ENCODE results near the gene SH2D1B. TPM values are rescaled to one million over a fixed set of nuclear protein-coding genes. Genes with fewer than 3 reads are reported as not detected.

The SH2D1B gene
- polyA plus RNA-seq, 1 of the 3 experiments (the other 2 are of a cell fraction), result not detected

GRCh38 chr1:162349635-162350330 is 62.2 kb downstream of the SH2D1B start:
- 43% methylated on average over 11 of the region's 11 CpGs for WGBS (ENCODE audit: low lambda C conversion rate)
- TF ChIP-seq GATA2 (CRISPR knock-in tag; IDR thresholded peaks at IDR 0.05) (no peak), RAD21 (IDR thresholded peaks at IDR 0.05; ENCODE audit: low read length) (no peak), ELF1 (IDR thresholded peaks at IDR 0.05) (no peak), FOSL2 (IDR thresholded peaks at IDR 0.05; ENCODE audit: borderline replicate concordance, low read depth) (0 out of 2 replicates have a peak, but pooled peaks have one; percentile 17)
- Histone ChIP-seq H3K4me1 (ENCODE audit: control insufficient read depth in 1 of 2, insufficient read depth in 2 of 2, low read depth in 1 of 2, low read length in 1 of 2) (peaks cover 0 to 4% of the 10 kb centered on the region in 2 experiments; a peak in 3 of 4 replicates), H4K20me1 (ENCODE audit: insufficient read depth) (no peaks in the 10 kb centered on the region), H3K9ac (no peak overlapping the region), H3K9me2 (no peaks in the 10 kb centered on the region), H2AFZ (ENCODE audit: low read depth) (no peak overlapping the region), H3F3A (replicated peaks; ENCODE audit: insufficient read depth) (no peaks in the 10 kb centered on the region), H3K27ac (ENCODE audit: low read depth in 2 of 2, low read length in 1 of 2) (peak overlapping the region in 1 of 2 experiments; percentile 25; a peak in 1 of 4 replicates), H3K9me3 (no peaks in the 10 kb centered on the region), H3K36me3 (replicated peaks in 1 of 2; ENCODE audit: control insufficient read depth in 1 of 2, insufficient read depth in 2 of 2, low read length in 1 of 2) (no peaks in the 10 kb centered on the region), H3K79me2 (ENCODE audit: insufficient read depth) (no peaks in the 10 kb centered on the region), H3K4me2 (no peak overlapping the region; the same call in 1 of the 2 replicates), H3K4me3 (ENCODE audit: low read depth in 2 of 2, low read length in 1 of 2) (no peak overlapping the region), H3K27me3 (ENCODE audit: insufficient read depth) (no peaks in the 10 kb centered on the region)
- ChIA-PET CTCF (interaction anchor here (1.3 to 1.6 kb wide), 2 partner anchors 8 to 293 kb away, joined by 4 read pairs; no protein-coding TSS in a partner anchor), POLR2A (no interaction called here)
- no peak for DNase-seq

- H4K20me1 ChIP-seq (ENCODE audit: insufficient read depth), result no peaks in the 10 kb centered on the region
These were observed 64.7 kb downstream of the SH2D1B start for GRCh38 chr1:162347281-162347680.

More at GRCh38 chr1:162347281-162347680, 64.7 kb downstream of the SH2D1B start:
- no peak for DNase-seq
- ChIA-PET POLR2A (no interaction called here), CTCF (interaction anchor here (0.7 to 1.1 kb wide), 2 partner anchors 10 to 44 kb away, joined by 4 read pairs; no protein-coding TSS in a partner anchor)
- Histone ChIP-seq H3K9me3 (no peaks in the 10 kb centered on the region), H3K79me2 (ENCODE audit: insufficient read depth) (no peaks in the 10 kb centered on the region), H3K9me2 (no peaks in the 10 kb centered on the region), H3F3A (replicated peaks; ENCODE audit: insufficient read depth) (no peaks in the 10 kb centered on the region), H3K27ac (ENCODE audit: low read depth in 2 of 2, low read length in 1 of 2) (no peak overlapping the region), H3K4me2 (no peak overlapping the region), H3K27me3 (ENCODE audit: insufficient read depth) (no peaks in the 10 kb centered on the region), H3K4me1 (ENCODE audit: control insufficient read depth in 1 of 2, insufficient read depth in 2 of 2, low read depth in 1 of 2, low read length in 1 of 2) (peaks cover 0 to 4% of the 10 kb centered on the region in 2 experiments; a peak in 3 of 4 replicates), H3K36me3 (replicated peaks in 1 of 2; ENCODE audit: control insufficient read depth in 1 of 2, insufficient read depth in 2 of 2, low read length in 1 of 2) (no peaks in the 10 kb centered on the region), H3K4me3 (ENCODE audit: low read depth in 2 of 2, low read length in 1 of 2) (no peak overlapping the region), H2AFZ (ENCODE audit: low read depth) (no peak overlapping the region), H3K9ac (no peak overlapping the region)
- TF ChIP-seq NRF1 (IDR thresholded peaks at IDR 0.05; ENCODE audit: low read depth, low read length) (no peak), REST (IDR thresholded peaks at IDR 0.05; ENCODE audit: low read depth, low read length) (no peak), RAD21 (IDR thresholded peaks at IDR 0.05; ENCODE audit: low read length) (no peak), EP300 (IDR thresholded peaks at IDR 0.05; ENCODE audit: borderline replicate concordance in 1 of 2, low read depth in 1 of 2, low read length in 1 of 2) (no peak), FOXJ3 (CRISPR knock-in tag; IDR thresholded peaks at IDR 0.05) (no peak), GATA2 (CRISPR knock-in tag; IDR thresholded peaks at IDR 0.05) (no peak), PBX3 (IDR thresholded peaks at IDR 0.05) (no peak), IRF3 (IDR thresholded peaks at IDR 0.05; ENCODE audit: low read depth, low read length) (no peak), MEF2A (IDR thresholded peaks at IDR 0.05; ENCODE audit: borderline replicate concordance, low read depth) (no peak), RCOR1 (IDR thresholded peaks at IDR 0.05; ENCODE audit: low read length) (no peak), ELF1 (IDR thresholded peaks at IDR 0.05) (no peak)
- 51% methylated on average over 3 of the region's 3 CpGs for WGBS (ENCODE audit: low lambda C conversion rate)

Measured in SK-N-SH (cell line).